A549 (cell line): ENCODE results near the gene CADM4. TPM values are rescaled to one million over a fixed set of nuclear protein-coding genes. Genes with fewer than 3 reads are reported as not detected.

ENCODE experiments used
- ATAC-seq, 2 experiments: fragments of 200-7000 bp in 1 of 2; fragments of >200 bp in 1 of 2; cut with Nextera tagmentation in 1 of 2; cut with Tn5 transposase in 1 of 2; 3 replicates each; pipeline versions ENCODE4 v1.8.0 to v1.9.1; 2018 to 2020; ENCODE audit warnings: mild to moderate bottlenecking in 1 of 2, moderate library complexity in 1 of 2
- CTCF ChIA-PET: fragments of 300-600 bp; sonication (Branson Sonifier 250); formaldehyde crosslinking; extraction: SDS; loops from one replicate; lab custom pipeline; 2021; ENCODE audit warnings: antibody characterized with exemption, inconsistent platforms; lab: Yijun Ruan, JAX
- POLR2A ChIA-PET: fragments of 350-600 bp; formaldehyde crosslinking; extraction: SDS; loops from one replicate; lab custom pipeline; 2021; ENCODE audit warnings: antibody characterized with exemption, inconsistent platforms; lab: Yijun Ruan, JAX
- DNase-seq, 2 experiments: peaks; one replicate each; pipeline versions ENCODE4 v3.0.0 to v3.0.0-alpha.2; 2011 to 2016; ENCODE audit warnings: low read depth in 1 of 2, low spot score in 1 of 2
- FAIRE-seq: peaks from 2 replicates; lab custom pipeline; 2011; peaks lifted over from hg19 to GRCh38; lab: Jason Lieb, UNC
- H3K27ac ChIP-seq, 2 experiments: fragments of >200 bp; sonication (Bioruptor Twin); formaldehyde crosslinking; 3 replicates each; pipeline ENCODE4 v1.5.1; 2016 to 2017
- H3K4me1 ChIP-seq: fragments of >200 bp; sonication (Bioruptor Twin); formaldehyde crosslinking; 3 replicates; pipeline ENCODE4 v1.6.1; 2016
- H3K4me2 ChIP-seq: fragments of >200 bp; sonication (Bioruptor Twin); formaldehyde crosslinking; 3 replicates; pipeline ENCODE4 v1.6.1; 2016
- H3K4me3 ChIP-seq: fragments of >200 bp; sonication (Bioruptor Twin); formaldehyde crosslinking; 3 replicates; pipeline ENCODE4 v1.5.1; 2016
- H3K9me3 ChIP-seq: fragments of >200 bp; sonication (Bioruptor Twin); formaldehyde crosslinking; 3 replicates; pipeline ENCODE4 v1.6.1; 2016
- BCL3 ChIP-seq: fragments of >200 bp; sonication (Bioruptor Twin); formaldehyde crosslinking; IDR thresholded peaks from 3 replicates; pipeline ENCODE4 v1.6.1; 2016
- CBX2 ChIP-seq: fragments of 200-600 bp; sonication (generic); IDR thresholded peaks from 2 replicates; pipeline ENCODE4 v1.6.1; 2016; ENCODE audit warnings: low read depth, mild to moderate bottlenecking, borderline replicate concordance
- CEBPB ChIP-seq, 2 experiments: fragments of >200 bp in 1 of 2; sonication (Bioruptor Twin) in 1 of 2; formaldehyde crosslinking in 1 of 2; IDR thresholded peaks; 2 replicates each; pipeline ENCODE4 v1.6.1; 2012 to 2016
- E2F6 ChIP-seq: IDR thresholded peaks from 2 replicates; pipeline ENCODE4 v1.6.1; 2012; ENCODE audit warnings: low read depth, borderline replicate concordance
- ESRRA ChIP-seq: fragments of 150-350 bp; IDR thresholded peaks from 2 replicates; pipeline ENCODE4 v1.6.1; 2014; ENCODE audit warnings: mild to moderate bottlenecking, low read length, borderline replicate concordance
- FOSL2 ChIP-seq, 2 experiments: fragments of 450-650 bp in 1 of 2; fragments of >200 bp in 1 of 2; sonication (Bioruptor Twin) in 1 of 2; formaldehyde crosslinking; IDR thresholded peaks; 2 replicates each; pipeline versions ENCODE4 v1.5.0 to v1.6.1; 2016 to 2020; ENCODE audit warnings: mild to moderate bottlenecking in 1 of 2, moderate library complexity in 1 of 2
- FOXS1 ChIP-seq: fragments of 250-450 bp; sonication (Bioruptor Pico); IDR thresholded peaks from 2 replicates; pipeline ENCODE4 v1.5.0; 2020; ENCODE audit warnings: mild to moderate bottlenecking, moderate library complexity
- HEYL ChIP-seq: fragments of 250-450 bp; sonication (Bioruptor Pico); IDR thresholded peaks from 2 replicates; pipeline ENCODE4 v1.8.0; 2021; ENCODE audit warnings: mild to moderate bottlenecking, moderate library complexity
- JUN ChIP-seq, 2 experiments: fragments of >200 bp; sonication (Bioruptor Twin); formaldehyde crosslinking; IDR thresholded peaks; 2 replicates in 1 of 2; 3 replicates in 1 of 2; pipeline ENCODE4 v1.6.1; 2016 to 2017
- KDM1A ChIP-seq: fragments of 200-600 bp; sonication (generic); IDR thresholded peaks from 2 replicates; pipeline ENCODE4 v1.6.1; 2016; ENCODE audit warnings: low read depth, mild to moderate bottlenecking
- MYC ChIP-seq: IDR thresholded peaks from 2 replicates; pipeline ENCODE4 v1.6.1; 2012; ENCODE audit warnings: mild to moderate bottlenecking, inconsistent platforms, low read length, improper control_type of control experiment, borderline replicate concordance
- NFE2L2 ChIP-seq: fragments of 150-350 bp; conservative IDR thresholded peaks from 2 replicates; pipeline ENCODE4 v1.6.1; 2014; ENCODE audit warnings: low read length
- NPAS2 ChIP-seq: fragments of 250-450 bp; sonication (Bioruptor Pico); IDR thresholded peaks from 2 replicates; pipeline ENCODE4 v1.8.0; 2022; ENCODE audit warnings: mild to moderate bottlenecking, moderate library complexity, borderline replicate concordance
- PBX3 ChIP-seq: IDR thresholded peaks from 2 replicates; pipeline ENCODE4 v1.6.1; 2012
- POLR2A ChIP-seq: IDR thresholded peaks from 2 replicates; pipeline ENCODE4 v1.6.1; 2012; ENCODE audit warnings: mild to moderate bottlenecking, low read length
- RAD21 ChIP-seq, 2 experiments: fragments of >200 bp in 1 of 2; sonication (Bioruptor Twin) in 1 of 2; formaldehyde crosslinking in 1 of 2; IDR thresholded peaks in 1 of 2; conservative IDR thresholded peaks in 1 of 2; 2 replicates in 1 of 2; 3 replicates in 1 of 2; pipeline ENCODE4 v1.6.1; 2012 to 2018; ENCODE audit warnings: inconsistent platforms in 1 of 2
- RARB ChIP-seq: fragments of 250-450 bp; sonication (Bioruptor Pico); IDR thresholded peaks from 2 replicates; pipeline ENCODE4 v1.8.0; 2021; ENCODE audit warnings: mild to moderate bottlenecking, moderate library complexity
- RCOR1 ChIP-seq: fragments of 150-350 bp; IDR thresholded peaks from 2 replicates; pipeline ENCODE4 v1.6.1; 2014; ENCODE audit warnings: antibody characterized with exemption, low read length, low read depth
- REST ChIP-seq: fragments of 200-600 bp; sonication (generic); IDR thresholded peaks from 2 replicates; pipeline ENCODE4 v1.6.1; 2016; ENCODE audit warnings: antibody characterized with exemption, mild to moderate bottlenecking, moderate library complexity
- RFX5 ChIP-seq: fragments of 450-650 bp; IDR thresholded peaks from 2 replicates; pipeline ENCODE4 v1.7.1; 2014; ENCODE audit warnings: antibody characterized with exemption, mild to moderate bottlenecking, moderate library complexity
- RNF2 ChIP-seq: fragments of 200-600 bp; sonication (generic); IDR thresholded peaks from 2 replicates; pipeline ENCODE4 v1.6.1; 2016; ENCODE audit warnings: low read depth, mild to moderate bottlenecking, antibody characterized with exemption, moderate library complexity, borderline replicate concordance
- SREBF2 ChIP-seq: fragments of 450-650 bp; IDR thresholded peaks from 2 replicates; pipeline ENCODE4 v1.6.1; 2014; ENCODE audit warnings: mild to moderate bottlenecking, moderate library complexity
- ZC3H11A ChIP-seq: fragments of 450-650 bp; IDR thresholded peaks from 2 replicates; pipeline ENCODE4 v1.6.1; 2014; ENCODE audit warnings: antibody characterized with exemption, mild to moderate bottlenecking
- ZNF302 ChIP-seq: fragments of 250-450 bp; sonication (Bioruptor Pico); IDR thresholded peaks from 2 replicates; pipeline ENCODE4 v1.9.0; 2021; ENCODE audit warnings: inconsistent platforms, mild to moderate bottlenecking, moderate library complexity
- ZSCAN20 ChIP-seq: fragments of 250-450 bp; sonication (Bioruptor Pico); IDR thresholded peaks from 2 replicates; pipeline ENCODE4 v1.8.0; 2022; ENCODE audit warnings: mild to moderate bottlenecking, moderate library complexity
- WGBS: methylation state at CpG from one replicate; pipeline ENCODE4 v1.1.6; 2017; ENCODE audit errors: missing lambda C conversion rate; 5-methylcytosine and 5-hydroxymethylcytosine counted together
- polyA plus RNA-seq, 4 experiments: library from polyadenylated mRNA; depleted of rRNA in 3 of 4; stranded (reverse); fragments of >200 nt; fragmentation: RNase III in 1 of 4; extraction: RNeasy Plus Mini Kit Qiagen cat#74134 plus additional on column Dnase treatment in 1 of 4; gene quantifications; 2 replicates in 3 of 4; 3 replicates in 1 of 4; pipeline ENCODE4 v1.2.3, GENCODE V29; 2011 to 2017

CADM4 gene
- polyA plus RNA-seq, 2 of the 4 experiments (the other 2 are of a cell fraction): 4.2 to 9.2 TPM

- H3K4me1 ChIP-seq: peaks cover 6% of the 10 kb centered on the region; the same call in 2 of the 3 replicates
- DNase-seq (no peak), FAIRE-seq (no peak), ATAC-seq (no peak)
- TF ChIP-seq RNF2: no peak
- no peak for TF ChIP-seq RAD21 (conservative IDR thresholded peaks at IDR 0.05 in 1 of 2, IDR thresholded peaks at IDR 0.05 in 1 of 2)
- TF ChIP-seq E2F6: no peak
- TF ChIP-seq NPAS2 (CRISPR knock-in tag): no peak
- TF ChIP-seq NFE2L2: no peak
- no peak for TF ChIP-seq PBX3
- no peak for TF ChIP-seq RCOR1
- no peak for TF ChIP-seq SREBF2
- no peak for TF ChIP-seq ESRRA
- TF ChIP-seq HEYL (CRISPR knock-in tag): no peak
- TF ChIP-seq FOXS1 (CRISPR knock-in tag): no peak
- no peak for TF ChIP-seq ZC3H11A
- TF ChIP-seq RARB (CRISPR knock-in tag): no peak
- no peak for TF ChIP-seq MYC
- TF ChIP-seq POLR2A: no peak
- no peak for TF ChIP-seq KDM1A
- TF ChIP-seq BCL3: no peak
- no peak for TF ChIP-seq JUN (IDR thresholded peaks at IDR 0.05)
- no peak for TF ChIP-seq CEBPB (IDR thresholded peaks at IDR 0.05)
- ChIA-PET POLR2A (no interaction called here), CTCF (interaction anchor here (1.2 kb wide), 1 partner anchor 13 kb away, joined by 3 read pairs; no protein-coding TSS in a partner anchor)
- WGBS: 93% methylated on average over 12 of the region's 12 CpGs
- no peaks in the 10 kb centered on the region for H3K9me3 ChIP-seq
- H3K4me2 ChIP-seq: no peak overlapping the region
- no peak overlapping the region for H3K4me3 ChIP-seq
- H3K27ac ChIP-seq: no peak overlapping the region
Measured at GRCh38 chr19:43612374-43612773, 27.3 kb downstream of the CADM4 start.

GRCh38 chr19:43611788-43612187, 27.9 kb downstream of the CADM4 start, which contains the start of gene SRRM5:
Gene SRRM5 (plus strand): TSS chr19:43612088. CDS start chr19:43612122, 34 bp downstream.
- H3K27ac ChIP-seq: no peak within 1 kb of the TSS
- ChIA-PET CTCF (interaction anchor here (1.2 kb wide), 1 partner anchor 57 kb away, joined by 4 read pairs; no protein-coding TSS in a partner anchor), POLR2A (interaction anchor here (1.0 kb wide), 1 partner anchor 15 kb away, joined by 4 read pairs; the partner anchor contains the start of genes IRGQ and ZNF576)
- DNase-seq (no peak), ATAC-seq (no peak), FAIRE-seq (no peak)
- TF ChIP-seq ZSCAN20 (CRISPR knock-in tag) (no peak), ZC3H11A (no peak), REST (no peak), ZNF302 (no peak), CBX2 (no peak), RFX5 (no peak), FOSL2 (IDR thresholded peaks at IDR 0.05) (no peak), FOSL2 (CRISPR knock-in tag; IDR thresholded peaks at IDR 0.05) (no peak)
- no peaks in the 10 kb centered on the region for H3K9me3 ChIP-seq
- H3K4me3 ChIP-seq: no peak within 1 kb of the TSS
- 94% methylated on average over 3 of the region's 3 CpGs for WGBS
- peaks cover 6% of the 10 kb centered on the region; the same call in 2 of the 3 replicates for H3K4me1 ChIP-seq
- H3K4me2 ChIP-seq: no peak within 1 kb of the TSS
